Measurements from ENCODE around the gene LHB. TPM values are rescaled to one million over a fixed set of nuclear protein-coding genes. Genes with fewer than 3 reads are reported as not detected.
"Not testable (repeated sequence)": the region's sequence is repeated elsewhere in the genome, so short reads cannot be mapped to it uniquely, and the experiment has no call there.

The LHB gene
- total RNA-seq, 1 donor from 2014 or later = 3.6 TPM

DNA sequence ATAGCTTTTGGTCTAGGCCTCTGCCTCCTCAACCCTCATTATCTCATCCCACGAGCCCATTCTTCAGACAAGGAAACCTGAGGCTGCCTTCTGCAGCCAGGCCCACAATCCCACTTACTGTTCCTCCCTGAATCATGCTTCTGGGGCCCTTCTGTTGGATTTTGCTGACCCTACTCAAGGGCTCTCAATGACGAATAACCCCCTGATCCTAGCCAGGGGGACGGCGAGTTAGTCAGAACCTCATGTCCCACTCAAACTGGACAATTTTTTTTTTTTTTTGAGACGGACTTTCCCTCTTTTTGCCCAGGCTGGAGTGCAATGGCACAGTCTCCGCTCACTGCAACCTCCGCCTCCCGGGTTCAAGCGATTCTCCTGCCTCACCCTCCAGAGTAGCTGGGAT is 5.2 kb upstream of the LHB start:
- H3K4me3 ChIP-seq (ENCODE audit: low read depth, low read length) = no peak overlapping the region

DNA sequence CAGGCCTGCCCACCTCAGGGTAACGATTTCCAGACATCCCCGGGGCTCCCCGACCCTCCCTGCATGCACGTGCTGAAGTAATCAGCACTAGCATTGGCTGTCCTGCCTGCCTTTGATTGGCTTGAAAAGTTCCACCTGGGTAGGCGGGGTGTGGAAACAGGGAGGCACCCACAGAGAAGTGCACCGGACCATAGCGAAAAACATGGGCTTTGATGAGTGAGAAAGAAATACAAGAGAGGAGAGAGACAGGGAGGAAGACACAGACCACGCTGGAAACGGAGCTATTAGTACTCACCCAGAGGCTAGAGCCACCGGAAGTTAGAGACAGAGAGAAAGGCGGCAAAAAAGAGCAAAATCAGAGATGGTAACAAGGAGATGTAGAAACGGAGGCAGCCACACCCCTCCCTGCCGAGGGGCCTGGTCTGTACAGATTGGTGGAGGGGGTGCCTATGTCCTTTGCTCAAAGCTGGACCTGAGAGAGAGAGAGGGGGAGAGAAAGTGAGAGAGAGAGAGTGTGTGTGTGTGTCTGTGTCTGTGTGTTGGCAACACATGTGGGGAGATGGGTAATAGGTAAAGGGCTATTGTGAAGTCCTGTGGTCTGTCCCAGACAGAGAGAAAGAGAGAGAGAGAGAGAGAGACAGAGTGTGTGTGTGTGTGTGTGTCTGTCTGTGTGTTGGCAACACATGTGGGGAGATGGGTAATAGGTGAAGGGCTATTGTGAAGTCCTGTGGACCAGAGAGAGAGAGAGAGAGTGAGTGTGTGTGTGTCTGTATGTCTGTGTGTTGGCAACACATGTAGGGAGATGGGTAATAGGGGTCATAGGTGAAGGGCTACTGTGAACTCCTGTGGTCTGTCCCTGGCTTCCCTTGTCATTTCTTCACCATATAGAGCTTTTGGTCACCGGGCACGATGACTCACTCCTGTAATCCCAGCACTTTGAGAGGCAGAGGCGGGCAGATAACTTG is 4.3 kb upstream of the LHB start:
- TF ChIP-seq, protein P1, sequence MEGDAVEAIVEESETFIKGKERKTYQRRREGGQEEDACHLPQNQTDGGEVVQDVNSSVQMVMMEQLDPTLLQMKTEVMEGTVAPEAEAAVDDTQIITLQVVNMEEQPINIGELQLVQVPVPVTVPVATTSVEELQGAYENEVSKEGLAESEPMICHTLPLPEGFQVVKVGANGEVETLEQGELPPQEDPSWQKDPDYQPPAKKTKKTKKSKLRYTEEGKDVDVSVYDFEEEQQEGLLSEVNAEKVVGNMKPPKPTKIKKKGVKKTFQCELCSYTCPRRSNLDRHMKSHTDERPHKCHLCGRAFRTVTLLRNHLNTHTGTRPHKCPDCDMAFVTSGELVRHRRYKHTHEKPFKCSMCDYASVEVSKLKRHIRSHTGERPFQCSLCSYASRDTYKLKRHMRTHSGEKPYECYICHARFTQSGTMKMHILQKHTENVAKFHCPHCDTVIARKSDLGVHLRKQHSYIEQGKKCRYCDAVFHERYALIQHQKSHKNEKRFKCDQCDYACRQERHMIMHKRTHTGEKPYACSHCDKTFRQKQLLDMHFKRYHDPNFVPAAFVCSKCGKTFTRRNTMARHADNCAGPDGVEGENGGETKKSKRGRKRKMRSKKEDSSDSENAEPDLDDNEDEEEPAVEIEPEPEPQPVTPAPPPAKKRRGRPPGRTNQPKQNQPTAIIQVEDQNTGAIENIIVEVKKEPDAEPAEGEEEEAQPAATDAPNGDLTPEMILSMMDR (conservative IDR thresholded peaks at IDR 0.05; ENCODE audit: low read depth, low read length) = no peak
- DNase-seq (ENCODE audit: low read depth) = no peak
- H3K4me3 ChIP-seq (ENCODE audit: low read depth, low read length) = no peak overlapping the region

More for the DNA sequence above, 5.2 kb upstream of the LHB start:
- TF ChIP-seq, protein P1 (conservative IDR thresholded peaks at IDR 0.05; ENCODE audit: low read depth, low read length) = no peak
- no peak for DNase-seq (ENCODE audit: low read depth)

DNA sequence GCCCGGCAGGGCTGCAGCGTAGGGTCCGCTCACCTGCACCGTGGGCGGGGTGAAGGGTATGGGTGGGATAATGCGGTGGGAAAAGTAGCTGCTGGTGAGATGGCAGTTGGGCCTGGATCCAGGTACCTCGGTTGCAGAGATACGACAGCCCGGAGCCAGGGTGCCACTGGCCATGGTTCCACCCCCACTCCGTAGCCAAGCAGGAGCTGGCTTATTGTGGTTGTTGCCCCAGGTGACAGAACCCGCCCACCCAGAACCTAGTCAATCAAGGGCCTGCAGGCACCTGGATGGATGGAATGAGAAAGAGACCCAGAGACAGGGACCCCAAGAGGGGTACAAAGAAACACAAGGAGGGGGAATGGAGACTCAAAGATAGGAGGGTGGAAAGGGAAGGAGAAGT is 3.5 kb upstream of the LHB start:
- TF ChIP-seq, protein P1 (conservative IDR thresholded peaks at IDR 0.05; ENCODE audit: low read depth, low read length) = no peak
- H3K4me3 ChIP-seq (ENCODE audit: low read depth, low read length) = no peak overlapping the region
- no peak for DNase-seq (ENCODE audit: low read depth)

DNA sequence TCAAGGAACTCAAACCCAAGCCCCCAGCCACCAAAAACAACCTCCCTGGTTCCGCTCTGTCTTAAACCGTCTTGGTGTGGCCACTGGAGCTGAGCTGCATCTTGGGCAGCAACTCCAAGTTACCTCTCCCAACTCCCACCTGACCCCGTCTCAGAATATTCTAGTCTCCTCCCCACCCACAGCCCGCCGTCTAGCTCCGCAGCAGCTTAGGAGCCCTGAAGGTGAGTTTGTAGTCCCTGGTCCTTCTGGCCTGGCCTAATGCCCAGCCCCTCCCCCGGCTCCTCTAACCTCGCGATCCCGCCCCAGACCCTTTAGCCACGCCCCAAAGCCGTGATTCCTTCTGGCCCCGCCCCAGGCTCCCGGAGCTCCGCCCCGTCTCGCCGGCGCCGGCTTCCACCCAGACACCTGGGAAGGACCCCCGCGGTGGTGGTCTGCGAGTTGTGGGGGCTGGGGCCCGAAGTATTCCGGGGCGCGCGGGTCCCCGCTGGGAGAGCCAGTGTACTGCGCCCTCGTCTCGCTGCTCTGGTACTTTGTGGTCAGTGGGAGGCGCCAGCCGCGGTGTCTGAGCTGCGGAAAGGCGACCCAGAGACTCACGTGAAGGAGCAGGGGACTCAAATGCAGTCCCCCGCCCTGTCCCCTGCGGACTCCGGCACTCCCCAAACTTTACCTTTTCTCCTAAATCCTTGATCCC is 2.5 kb upstream of the LHB start:
- DNase-seq (ENCODE audit: low read depth) = no peak
- H3K4me3 ChIP-seq (ENCODE audit: low read depth, low read length) = peak overlapping the region; percentile 48
- TF ChIP-seq, protein P1 (conservative IDR thresholded peaks at IDR 0.05; ENCODE audit: low read depth, low read length) = peak; percentile 19

DNA sequence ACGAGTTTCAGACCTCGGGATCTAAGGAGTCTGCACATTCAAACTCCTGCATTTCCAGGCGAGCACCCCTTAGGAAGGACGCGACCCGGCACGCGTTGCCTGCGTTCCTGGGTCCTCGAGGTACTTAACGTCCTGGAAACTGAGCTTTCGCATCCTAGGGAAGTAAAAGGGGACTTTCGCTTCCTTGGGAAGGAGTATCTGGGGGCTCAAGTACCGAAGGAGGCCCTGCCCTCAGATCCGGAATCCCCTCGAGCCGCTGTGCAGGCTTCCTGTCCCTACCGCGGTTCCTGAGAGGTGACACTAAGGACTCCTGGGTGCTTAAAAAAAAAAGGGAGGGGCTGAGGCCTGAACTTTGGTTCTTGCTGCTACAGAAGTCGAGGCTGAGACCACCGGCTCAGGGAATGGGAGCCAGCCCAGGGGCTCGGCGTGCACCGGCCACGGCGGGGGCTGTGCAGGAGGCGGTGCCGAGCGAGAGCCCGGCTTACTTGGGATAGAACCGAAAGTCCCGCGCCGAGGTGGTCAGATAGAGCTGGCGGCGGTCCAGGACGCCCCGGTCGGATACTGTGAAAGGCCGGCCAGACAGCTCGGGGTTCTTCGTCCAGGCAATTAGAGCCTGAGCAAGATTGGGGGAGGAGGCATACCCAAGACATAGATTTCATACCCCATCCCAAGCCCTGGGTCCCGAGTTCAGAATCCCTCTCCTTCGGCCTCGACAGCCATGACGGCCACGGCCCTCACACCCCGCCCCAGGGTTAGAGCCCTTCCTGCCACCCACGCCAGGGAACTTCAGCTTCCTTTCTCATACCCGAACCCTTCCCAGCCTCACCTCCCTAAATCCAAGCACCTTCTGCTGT is 1.7 kb upstream of the LHB start:
- DNase-seq (ENCODE audit: low read depth) = not testable (repeated sequence)
- peak overlapping the region; percentile 48 for H3K4me3 ChIP-seq (ENCODE audit: low read depth, low read length)

DNA sequence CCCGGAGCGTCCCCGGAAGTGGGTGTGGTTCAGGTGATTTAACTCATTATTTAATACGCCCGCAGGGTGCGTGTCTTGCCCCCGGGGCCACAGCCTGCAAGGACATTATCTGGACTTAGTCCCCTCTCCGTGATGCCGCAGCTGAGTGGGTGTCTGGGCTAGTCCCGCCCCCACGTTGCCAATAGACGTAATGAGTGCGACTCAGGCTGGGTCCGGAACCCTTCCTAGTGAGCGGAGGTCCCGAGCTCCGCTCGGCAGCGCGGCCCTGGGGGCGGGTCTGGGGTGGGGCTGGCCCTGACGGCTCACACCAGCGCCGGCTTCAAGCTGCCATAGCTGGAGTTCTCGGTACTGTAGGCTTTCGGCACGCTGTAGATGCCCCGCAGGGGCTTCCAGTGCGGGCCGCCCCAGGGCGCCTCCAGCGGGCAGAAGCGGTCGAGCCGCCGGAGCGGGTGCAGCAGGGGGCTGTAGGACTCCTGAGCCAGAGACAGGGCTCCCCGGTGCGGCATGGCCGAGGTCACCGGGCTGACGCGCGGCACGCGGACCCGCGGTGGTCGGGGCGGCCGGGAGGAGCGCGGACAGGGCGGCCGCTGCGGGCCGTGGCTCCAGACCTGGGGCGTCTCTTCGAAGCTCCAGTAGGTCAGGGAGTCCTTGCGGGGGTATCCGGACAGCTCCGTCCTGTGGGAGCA is 918 bp upstream of the LHB start:
- TF ChIP-seq, protein P1 (conservative IDR thresholded peaks at IDR 0.05; ENCODE audit: low read depth, low read length) = peak; percentile 45
- peak overlapping the region; percentile 48 for H3K4me3 ChIP-seq (ENCODE audit: low read depth, low read length)
- DNase-seq (ENCODE audit: low read depth) = no peak

Data from epithelial cell of proximal tubule (primary cell).